ENCODE data around the gene HGD.
A peak's percentile ranks its signal among the peaks of the same experiment; 100 is the strongest.
"Not testable (repeated sequence)": the region's sequence is repeated elsewhere in the genome, so short reads cannot be mapped to it uniquely, and the experiment has no call there.

Gene HGD

GRCh38 chr3:120640231-120640630 is 41.8 kb downstream of the HGD start:
- no peak for DNase-seq (ENCODE audit: low read depth in 2 of 2)

- not testable (repeated sequence) for DNase-seq (ENCODE audit: low read depth in 2 of 2)
Observed at GRCh38 chr3:120638820-120639219, 43.2 kb downstream of the HGD start.

GRCh38 chr3:120637851-120638559 is 44.0 kb downstream of the HGD start:
- DNase-seq (ENCODE audit: low read depth in 2 of 2) = no peak

GRCh38 chr3:120636795-120637401 is 45.1 kb downstream of the HGD start:
- no peak for DNase-seq (ENCODE audit: low read depth in 2 of 2)

- no peak for DNase-seq (ENCODE audit: low read depth in 2 of 2)
Observed at GRCh38 chr3:120634539-120634938, 47.5 kb downstream of the HGD start.

- DNase-seq (ENCODE audit: low read depth in 2 of 2) = no peak
Observed at GRCh38 chr3:120625159-120625586, 56.9 kb downstream of the HGD start.

- no peak for DNase-seq (ENCODE audit: low read depth in 2 of 2)
Observed at GRCh38 chr3:120623727-120624093, 58.3 kb downstream of the HGD start.

- DNase-seq (ENCODE audit: low read depth in 2 of 2) = no peak
Observed at GRCh38 chr3:120622870-120623726, 58.9 kb downstream of the HGD start.

- DNase-seq (ENCODE audit: low read depth in 2 of 2) = no peak
Observed at GRCh38 chr3:120622457-120622856, 59.6 kb downstream of the HGD start.

- DNase-seq (ENCODE audit: low read depth in 2 of 2) = not testable (repeated sequence)
Observed at GRCh38 chr3:120616745-120617144, 65.3 kb downstream of the HGD start.

GRCh38 chr3:120615847-120616609 is 66.0 kb downstream of the HGD start:
- no peak for DNase-seq (ENCODE audit: low read depth in 2 of 2)

- DNase-seq (ENCODE audit: low read depth in 2 of 2) = no peak
Observed at GRCh38 chr3:120614765-120615164, 67.3 kb downstream of the HGD start.

GRCh38 chr3:120608506-120608905 is 73.5 kb downstream of the HGD start:
- DNase-seq (ENCODE audit: low read depth in 2 of 2) = no peak

- no peak for DNase-seq (ENCODE audit: low read depth in 2 of 2)
Observed at GRCh38 chr3:120604784-120605183, 77.3 kb downstream of the HGD start.

GRCh38 chr3:120604382-120604781 is 77.7 kb downstream of the HGD start:
- no peak for DNase-seq (ENCODE audit: low read depth in 2 of 2)

- DNase-seq (ENCODE audit: low read depth in 2 of 2) = no peak
Observed at GRCh38 chr3:120602682-120603081, 79.4 kb downstream of the HGD start.

- DNase-seq (ENCODE audit: low read depth in 2 of 2) = no peak
Observed at GRCh38 chr3:120601554-120601953, 80.5 kb downstream of the HGD start.

- DNase-seq (ENCODE audit: low read depth in 2 of 2) = no peak
Observed at GRCh38 chr3:120599211-120599610, 82.8 kb downstream of the HGD start.

- no peak for DNase-seq (ENCODE audit: low read depth in 2 of 2)
Observed at GRCh38 chr3:120597445-120598049, 84.5 kb downstream of the HGD start.

- no peak for DNase-seq (ENCODE audit: low read depth in 2 of 2)
Observed at GRCh38 chr3:120596853-120597223, 85.2 kb downstream of the HGD start.

GRCh38 chr3:120596116-120596852 is 85.8 kb downstream of the HGD start, which contains the start of gene NDUFB4:
NDUFB4 (plus strand) TSS chr3:120596336; CDS start chr3:120596360, 24 bp downstream.
- DNase-seq (ENCODE audit: low read depth in 2 of 2) = peak; percentile 95 to 96
